ENCODE data around the gene C4orf46.

The C4orf46 gene

GRCh38 chr4:158649111-158649680 lies 22.5 kb downstream of the C4orf46 start:
- DNase-seq: no peak

DNA sequence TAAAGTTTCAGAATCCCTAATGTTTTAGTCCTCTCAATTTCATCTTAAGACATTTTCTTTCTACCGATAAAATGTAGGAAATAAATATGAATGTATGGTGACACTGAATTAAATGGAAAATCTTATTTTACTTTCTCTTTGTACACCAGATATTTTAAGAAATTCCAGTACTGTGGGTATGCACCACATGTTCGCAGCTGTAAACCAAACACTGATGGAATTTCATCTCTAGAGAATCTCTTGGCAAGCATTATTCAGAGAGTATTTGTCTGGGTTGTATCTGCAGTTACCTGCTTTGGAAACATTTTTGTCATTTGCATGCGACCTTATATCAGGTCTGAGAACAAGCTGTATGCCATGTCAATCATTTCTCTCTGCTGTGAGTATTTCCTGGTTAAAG lies 26.9 kb downstream of the C4orf46 start:
- DNase-seq: no peak

DNA sequence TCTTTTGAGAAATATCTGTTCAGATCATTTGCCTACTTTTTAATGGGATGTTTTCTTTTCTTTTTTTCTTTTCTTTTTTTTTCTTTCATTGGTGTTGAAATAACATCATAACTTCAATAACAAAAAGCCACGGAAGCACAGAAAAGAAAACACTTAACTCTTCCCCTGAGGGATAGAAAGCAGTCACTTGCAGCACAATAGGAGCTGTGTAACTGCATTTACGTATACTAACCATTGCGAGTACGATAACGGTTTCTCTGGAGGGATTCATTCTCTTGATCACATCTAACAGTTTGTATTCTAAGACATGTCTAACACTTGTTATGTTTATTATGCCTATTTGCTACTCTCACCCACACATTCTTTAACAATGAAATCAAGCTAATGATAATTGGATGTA lies 27.3 kb downstream of the C4orf46 start:
- no peak for DNase-seq

DNA sequence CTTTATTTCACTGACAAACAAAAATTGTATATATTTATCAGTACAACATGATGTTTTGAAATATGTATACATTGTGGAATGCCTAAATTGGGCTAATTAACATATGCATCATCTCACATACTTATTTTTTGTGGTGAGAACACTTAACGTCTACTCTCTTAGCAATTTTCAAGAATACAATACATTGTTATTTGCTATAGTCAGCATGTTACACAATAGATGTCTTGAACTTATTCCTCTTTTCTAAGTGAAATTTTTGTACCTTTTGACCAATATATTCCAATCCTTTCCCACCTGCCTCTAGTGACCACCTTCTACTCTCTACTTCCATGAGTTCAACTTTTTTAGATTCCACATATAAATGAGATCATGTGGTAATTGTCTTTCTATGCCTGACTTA lies 35.1 kb downstream of the C4orf46 start:
- DNase-seq: no peak

DNA sequence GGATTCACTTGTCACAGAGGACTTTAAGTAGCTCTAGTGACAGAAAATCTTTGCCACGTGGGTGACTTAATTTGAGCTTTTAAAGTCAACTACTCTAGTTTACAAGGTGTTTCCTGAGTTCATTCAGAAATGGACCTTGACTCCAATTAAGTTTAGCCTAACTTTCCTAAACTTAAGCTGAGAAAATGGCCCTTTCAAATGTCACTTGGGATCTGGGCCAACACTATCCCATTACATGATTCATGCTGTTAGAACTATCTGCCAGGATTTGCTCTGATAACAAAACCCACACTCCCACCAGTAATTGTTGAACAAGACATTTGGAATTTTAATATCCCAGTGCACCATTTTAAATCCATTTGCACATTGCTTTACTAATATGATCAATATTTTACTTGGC lies 40.8 kb downstream of the C4orf46 start:
- no peak for DNase-seq

- no peak for DNase-seq
Observed at GRCh38 chr4:158625544-158625943, 46.1 kb downstream of the C4orf46 start.

DNA sequence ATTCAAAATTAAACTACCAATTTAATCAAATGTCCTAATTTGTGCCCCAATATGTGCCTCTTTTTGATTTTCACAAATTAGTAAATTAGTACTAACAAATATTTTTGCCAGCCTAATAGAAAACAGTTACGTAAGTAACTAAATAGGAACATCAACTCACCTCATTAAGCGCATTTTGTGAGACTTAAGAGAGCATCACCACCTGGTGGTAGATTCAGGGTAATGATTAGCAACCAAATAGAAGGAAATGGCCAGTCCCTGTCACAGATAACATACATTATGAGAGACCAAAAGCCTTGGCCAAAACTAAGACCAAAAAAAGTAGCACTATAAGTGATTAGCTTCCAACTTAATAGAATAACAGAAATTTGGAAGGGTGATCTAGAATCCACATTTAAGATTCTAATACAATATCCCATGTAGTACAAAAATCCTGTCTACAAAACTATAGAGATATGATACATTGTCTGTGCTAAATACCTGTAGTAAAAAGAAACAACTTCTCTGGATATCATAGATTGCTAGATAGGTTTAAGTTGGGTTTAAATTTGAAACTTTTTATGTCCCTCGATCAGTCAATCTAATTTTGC lies 46.7 kb downstream of the C4orf46 start:
- DNase-seq: peak; percentile 60

DNA sequence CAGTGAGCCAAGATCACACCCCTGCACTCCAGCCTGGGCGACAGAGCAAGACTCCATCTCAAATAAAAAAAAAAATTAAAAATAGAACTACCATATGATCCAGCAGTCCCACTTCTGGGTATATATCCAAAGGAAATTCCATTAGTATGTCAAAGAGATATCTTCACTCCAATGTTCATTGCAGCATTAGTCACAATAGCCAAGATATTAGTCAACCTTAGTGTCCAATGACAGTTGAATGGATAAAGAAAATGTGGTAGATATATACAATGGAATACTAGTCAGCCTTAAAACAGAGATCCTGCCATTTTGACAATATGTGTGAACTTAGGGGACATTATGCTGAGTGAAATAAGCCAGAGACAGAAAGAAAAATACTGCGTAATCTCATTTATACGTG lies 49.4 kb downstream of the C4orf46 start:
- no peak for DNase-seq

GRCh38 chr4:158621729-158622128 lies 50.0 kb downstream of the C4orf46 start:
- no peak for DNase-seq

DNA sequence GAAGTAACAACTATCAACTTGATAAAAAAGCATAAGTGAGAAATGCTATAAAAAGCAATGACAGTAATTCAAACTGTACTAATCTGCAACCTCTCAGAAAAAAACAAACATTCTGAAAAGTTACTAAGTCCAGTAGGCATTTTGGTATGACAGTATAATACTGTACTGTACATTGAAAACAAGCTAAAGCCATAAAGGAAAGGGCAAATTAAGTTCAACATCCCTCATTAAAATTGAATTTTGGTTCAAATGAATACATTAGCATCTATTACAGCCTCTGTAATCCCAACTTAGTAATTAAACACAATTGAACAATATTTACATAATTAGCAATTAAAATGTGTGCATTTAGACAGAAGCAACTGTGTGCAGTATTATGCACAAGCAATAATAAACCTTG lies 53.7 kb downstream of the C4orf46 start:
- DNase-seq: no peak

Measured in DMS153 (cell line).